GM18499 (cell line): Measurements from ENCODE around the gene CAD.
"Not testable (repeated sequence)": the region's sequence is repeated elsewhere in the genome, so short reads cannot be mapped to it uniquely, and the experiment has no call there.

Source experiments
- ATAC-seq: cut with Tn5 transposase; IDR thresholded peaks from one replicate; pipeline ENCODE4 v1.9.1; 2021; ENCODE audit warnings: moderate number of reproducible peaks; ENCODE audit not compliant: insufficient read depth, unreplicated experiment

Gene CAD

DNA sequence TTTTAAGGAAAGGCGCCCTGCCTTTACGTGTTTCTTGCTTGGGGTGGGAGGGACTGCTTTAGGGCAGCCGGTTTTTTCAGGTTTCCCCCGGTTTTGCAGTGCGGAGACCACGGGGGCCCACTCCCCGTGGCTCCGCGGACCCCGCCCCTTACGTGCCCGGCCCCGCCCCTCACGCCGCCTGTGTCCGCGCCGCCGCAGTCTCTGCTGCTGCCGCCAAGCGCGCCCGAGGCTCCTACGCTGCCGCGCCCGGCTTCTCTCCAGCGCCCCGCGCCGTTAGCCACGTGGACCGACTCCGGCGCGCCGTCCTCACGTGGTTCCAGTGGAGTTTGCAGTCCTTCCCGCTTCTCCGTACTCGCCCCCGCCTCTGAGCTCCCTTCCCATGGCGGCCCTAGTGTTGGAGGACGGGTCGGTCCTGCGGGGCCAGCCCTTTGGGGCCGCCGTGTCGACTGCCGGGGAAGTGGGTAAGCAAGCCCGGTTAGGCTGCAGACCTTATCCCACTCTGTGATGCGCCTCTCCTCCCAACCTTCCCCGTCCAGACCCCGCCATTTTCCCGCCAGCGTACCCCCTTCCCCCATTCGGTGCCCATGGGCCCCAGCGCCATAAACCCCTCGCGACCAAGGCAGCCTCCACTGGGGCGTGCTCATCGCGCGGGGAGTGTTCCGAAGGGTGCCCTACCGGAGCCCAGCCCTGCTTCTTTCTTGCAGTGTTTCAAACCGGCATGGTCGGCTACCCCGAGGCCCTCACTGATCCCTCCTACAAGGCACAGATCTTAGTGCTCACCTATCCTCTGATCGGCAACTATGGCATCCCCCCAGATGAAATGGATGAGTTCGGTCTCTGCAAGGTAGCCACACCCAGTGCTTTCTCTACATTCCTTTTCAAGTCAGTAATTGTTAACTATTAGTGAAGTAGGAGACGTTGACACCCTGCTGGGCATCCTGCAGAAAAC is at the start of gene CAD:
CAD (plus strand) TSS at position 197 of the 949 bp plus-strand sequence; CDS start at position 380, 183 bp downstream.
- no peak for ATAC-seq

DNA sequence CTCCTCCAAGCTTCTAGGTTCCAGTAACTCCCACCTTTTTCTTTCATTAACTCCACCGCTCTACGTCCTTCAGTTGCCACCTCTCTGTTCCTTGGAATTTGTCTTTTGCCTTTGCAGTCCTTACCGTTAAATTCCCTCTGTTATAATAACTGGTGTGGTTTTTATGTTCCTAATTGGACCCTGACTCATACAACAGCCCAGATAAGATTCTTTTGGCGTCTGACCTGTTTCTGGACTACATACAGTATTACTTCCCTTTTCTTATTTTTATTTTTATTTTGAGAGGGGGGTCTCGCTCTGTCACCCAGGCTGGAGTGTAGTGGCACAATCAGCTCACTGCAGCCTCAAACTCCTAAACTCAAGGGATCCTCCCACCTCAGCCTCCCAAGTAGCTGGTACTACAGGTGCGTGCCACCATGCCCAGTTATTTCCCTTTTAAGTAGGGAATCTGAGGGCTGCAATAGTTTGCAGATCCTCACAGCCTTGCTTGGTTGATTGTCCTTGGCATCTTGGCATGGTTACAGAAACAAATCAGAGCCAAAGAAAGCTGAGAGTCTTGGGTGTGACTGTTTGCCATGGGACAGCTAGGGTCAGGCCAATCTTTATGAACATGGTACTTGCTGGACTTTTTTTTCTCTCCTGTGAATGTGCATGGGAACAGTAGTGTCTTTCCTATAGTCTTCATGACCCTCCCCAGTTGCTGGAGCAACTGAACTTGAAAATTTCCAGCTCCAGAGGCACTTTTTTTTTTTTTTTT is 46.4 kb upstream of the CAD start:
- ATAC-seq, result no peak

DNA sequence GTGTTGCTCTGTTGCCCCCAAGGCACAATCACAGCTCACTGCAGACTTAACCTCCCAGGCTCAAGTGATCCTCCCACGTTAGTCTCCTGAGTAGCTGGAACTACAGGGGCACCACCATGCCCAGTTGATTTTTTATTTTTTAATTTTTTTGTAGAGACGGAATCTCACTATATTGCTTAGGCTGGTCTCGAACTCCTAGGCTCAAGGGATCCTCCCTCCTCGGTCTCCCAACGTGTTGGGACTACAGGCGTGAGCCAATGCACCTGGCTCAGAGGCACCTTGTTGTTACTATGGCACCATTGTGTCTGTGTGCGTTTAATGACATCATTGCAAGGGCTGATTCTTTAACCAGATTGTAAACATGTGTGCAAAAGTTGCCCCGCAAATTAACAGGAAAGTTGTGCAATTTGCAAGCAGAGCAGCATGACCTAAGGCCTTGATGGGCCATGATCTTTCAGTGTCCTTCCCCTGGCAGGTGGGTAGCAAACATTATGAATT is 45.8 kb upstream of the CAD start:
- no peak for ATAC-seq

DNA sequence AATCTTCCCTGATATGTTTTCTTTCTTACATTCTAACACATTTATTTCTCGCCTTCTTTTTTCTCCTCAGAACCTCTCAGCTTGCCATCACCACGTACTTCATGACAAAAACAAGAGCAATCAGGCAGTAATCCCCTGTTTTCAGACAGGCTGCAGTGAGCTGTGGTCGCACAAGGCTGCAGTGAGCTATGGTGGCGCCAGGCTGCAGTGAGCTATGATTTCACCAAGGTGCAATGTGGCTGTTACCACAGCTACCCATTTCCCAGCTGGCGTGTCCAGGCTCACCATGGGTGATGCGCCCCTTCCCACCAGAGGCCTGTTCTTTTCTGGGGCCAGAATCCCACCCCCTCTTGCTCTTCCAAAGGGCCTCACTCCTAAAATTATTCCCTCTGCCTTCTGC is 42.5 kb upstream of the CAD start:
- no peak for ATAC-seq

DNA sequence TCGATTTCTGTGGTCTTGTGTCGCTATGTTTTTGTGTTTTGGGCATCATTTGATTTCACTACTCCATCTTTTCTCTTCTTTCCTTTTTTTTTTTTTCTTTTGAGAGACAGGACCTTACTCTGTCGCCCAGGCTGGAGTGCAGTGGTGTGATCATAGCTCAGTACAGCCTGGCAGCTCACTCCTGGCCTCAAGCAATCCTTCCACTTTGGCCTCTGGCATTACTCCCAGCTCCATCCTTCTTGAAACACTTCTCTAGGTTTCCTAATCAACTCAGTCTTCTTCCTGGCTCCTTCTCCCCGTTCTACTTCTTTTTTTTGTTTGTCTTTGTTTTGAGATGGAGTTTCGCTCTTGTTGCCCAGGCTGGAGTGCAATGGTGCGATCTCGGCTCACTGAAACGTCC is 41.8 kb upstream of the CAD start:
- no peak for ATAC-seq

DNA sequence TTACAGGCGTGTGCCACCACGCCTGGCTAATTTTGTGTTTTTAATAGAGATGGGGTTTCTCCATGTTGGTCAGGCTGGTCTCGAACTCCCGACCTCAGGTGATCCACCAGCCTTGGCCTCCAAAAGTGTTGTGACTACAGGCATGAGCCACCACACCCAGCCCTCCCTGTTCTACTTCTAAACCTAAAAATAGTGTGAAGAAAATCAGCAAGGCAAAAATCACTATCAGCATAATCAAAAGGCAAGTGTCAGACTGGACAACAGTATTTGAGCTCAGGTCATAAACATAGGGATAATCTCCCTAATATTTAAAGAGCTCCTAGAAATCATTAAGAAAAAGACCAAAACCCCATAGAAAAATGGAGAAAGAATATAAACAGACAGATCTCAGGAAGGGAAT is 41.4 kb upstream of the CAD start:
- not testable (repeated sequence) for ATAC-seq

DNA sequence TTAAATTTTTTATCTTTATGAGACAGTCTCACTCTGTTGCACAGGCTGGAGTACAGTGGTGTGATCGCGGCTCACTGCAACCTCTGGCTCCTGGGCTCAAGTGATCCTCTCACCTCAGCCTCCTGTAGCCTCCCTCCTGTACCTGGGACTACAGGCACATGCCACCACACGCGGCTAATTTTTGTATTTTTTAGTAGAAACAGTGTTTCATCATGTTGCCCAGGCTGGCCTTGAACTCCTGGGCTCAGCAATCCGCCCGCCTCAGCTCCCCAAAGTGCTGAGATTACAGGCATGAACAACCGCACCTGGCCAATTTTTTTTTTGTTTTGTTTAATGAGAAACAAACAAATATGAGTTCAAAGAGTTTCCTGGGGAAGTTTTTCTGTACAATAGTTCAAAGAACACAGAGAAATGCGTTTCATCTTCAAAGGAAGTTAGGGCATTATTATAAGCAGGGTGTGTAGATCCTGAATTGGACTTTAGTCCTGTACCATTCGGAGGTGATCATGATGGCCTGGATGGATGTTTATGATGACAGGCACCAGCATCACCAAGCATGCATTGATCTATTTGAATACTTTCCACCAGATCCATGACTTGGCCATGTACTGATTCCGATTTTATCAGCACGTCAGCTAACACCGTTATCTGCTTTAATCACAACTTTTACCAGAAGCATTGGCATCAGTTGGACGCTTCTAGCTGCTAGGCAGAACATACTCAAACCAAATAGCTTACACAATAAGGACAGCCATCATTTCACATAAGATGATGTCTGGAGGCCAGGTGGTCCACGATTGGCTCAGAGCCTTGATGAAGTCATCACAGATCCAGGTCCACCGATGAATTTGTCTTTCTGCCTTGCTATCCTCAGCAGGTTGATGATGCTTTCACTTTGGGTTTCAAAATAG is 39.5 kb upstream of the CAD start:
- no peak for ATAC-seq

DNA sequence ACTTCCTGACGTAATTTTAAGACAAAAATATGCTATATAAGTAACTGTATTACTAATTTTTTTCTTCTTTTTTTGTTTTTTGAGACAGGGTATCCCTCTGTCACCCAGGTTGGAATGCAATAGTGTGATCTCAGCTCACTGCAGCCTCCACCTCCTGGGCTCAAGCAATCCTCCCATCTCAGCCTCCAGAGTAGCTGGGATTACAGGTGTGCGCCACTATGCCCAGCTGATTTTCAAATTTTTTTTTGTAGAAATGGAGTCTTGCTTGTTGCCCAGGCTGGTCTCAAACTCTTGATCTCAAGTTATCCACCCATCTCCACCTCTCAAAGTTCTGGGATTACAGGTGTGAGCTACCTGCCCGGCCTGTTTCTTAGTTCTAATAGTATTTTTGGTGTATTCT is 38.7 kb upstream of the CAD start:
- no peak for ATAC-seq

DNA sequence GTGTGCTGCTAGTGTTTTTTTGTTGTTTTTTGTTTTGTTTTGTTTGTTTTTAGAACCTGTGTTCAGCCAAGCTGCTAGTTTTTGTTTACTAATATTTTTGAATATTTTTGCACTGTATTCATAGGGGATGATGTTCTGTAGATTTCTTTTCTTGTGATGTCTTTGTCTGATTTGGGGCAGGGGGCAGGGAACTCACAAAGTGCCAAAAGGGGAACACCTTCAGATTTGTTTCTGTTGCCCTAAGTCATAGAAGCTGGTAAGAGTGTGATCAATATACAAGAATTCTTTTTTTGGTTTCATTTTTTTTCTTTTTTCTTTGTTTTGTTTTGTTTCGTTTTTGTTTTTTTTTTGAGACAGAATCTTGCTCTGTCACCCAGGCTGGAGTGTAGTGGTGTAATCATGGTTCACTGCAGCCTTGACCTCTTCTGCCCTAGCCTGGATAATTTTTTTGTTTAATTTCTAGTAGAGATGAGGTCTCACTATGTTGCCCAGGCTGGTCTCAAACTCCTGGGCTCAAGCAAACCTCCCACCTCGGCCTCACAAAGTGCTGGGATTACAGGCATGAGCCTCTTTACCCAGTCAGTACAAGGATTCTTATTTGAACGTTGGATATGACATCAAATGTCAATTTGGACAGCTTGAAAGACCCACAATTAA is 37.7 kb upstream of the CAD start:
- no peak for ATAC-seq

DNA sequence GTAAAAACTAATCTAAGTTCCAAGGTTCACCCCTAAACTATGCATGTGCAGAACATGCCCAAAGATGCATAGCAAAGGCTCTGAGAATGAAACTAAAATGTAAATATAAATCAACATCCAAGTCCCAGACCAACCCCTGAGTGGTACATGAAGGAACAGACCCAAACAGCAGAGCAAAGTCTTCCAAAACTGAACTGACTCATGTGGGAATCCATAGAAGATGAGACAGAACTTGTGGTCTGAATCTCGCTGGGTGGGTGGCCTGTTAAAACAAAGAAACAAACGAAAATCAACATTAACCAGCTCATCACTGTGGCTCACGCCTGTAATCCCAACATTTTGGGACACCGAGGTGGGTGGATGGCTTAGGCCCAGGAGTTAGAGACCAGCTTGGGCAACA is 34.8 kb upstream of the CAD start:
- ATAC-seq, result no peak

DNA sequence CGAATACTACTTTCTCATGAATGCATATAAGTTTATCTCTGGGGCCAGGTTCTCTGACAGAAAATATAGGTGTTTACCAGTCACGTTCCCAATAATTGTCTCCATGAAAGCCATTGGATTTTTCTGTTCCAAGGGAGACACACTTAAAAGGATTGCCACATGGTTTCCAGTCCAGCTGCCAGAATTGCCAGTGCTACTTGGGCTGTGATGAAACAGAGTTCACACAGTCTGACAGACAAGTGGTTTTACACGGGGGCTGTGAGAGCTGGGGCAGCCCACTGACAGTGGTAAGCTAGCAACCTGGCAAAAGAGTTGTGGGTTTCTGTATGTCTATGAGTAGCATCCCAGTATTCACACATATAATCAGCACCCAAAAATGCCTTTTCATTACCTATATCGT is 33.1 kb upstream of the CAD start:
- no peak for ATAC-seq

DNA sequence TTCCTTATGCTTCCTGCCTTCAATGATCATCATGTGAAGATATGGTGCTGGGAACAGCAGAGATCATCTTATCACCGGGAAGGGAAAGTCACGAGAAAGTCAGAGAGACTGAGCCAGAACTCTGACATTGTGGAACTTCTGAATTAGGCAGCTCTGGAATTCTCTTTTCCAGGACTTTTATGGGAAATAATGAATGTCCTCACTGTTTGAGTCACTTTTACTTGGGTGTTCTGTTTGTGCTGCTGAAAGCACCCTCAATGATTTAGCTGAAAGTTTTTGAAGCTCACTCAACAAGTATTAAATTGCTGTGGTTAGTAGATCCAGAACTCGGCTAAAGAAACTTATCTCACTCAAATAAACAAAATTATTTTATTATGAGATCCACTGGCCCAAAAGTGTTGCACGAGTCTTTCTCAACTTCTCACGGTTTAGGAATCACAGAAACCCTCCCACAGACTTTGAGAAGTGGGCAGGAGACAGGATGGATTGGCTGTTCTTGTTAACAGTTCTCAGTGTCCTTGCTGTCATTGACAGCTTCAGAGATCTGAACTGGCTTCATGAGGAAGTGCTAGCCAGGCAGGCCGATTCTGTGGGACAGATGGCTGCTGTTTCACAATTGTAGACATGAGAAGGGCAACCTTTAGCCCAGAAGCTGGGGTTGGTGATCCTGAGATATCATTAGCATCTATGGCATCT is 31.7 kb upstream of the CAD start:
- no peak for ATAC-seq

DNA sequence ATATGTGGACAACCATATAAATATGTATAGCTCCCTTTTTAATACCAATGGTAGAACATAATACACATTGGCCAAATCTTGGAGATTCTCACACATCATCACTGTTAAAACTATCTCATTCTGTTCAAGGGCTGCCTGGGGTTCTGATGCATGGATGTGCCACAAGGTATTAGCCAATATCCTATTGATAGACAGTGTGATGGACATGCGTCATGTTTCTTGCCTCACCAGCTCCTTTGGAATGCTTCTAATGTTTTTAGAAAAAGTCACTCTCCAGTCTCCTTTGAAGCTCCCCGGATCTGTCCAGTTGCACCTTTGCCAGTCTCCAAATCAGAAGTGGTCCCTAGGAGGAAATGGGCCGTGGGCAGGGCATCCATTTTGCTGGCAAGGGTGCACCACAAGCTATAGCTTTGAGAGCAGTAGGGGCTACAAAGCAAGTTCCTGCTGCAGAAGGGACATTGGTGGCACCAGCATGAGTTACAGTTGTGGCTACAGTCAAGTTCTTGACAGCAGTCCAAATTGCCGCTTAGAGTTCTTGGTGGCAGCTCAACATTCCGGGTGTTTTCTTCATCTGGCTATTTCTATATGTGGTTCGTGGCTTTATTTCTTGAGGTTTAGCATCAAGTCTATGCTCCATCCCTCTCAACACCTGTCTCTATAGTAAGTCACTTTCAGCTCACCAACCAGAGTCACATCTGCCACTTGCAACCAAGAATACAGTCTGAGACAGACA is 30.4 kb upstream of the CAD start:
- ATAC-seq, result no peak

DNA sequence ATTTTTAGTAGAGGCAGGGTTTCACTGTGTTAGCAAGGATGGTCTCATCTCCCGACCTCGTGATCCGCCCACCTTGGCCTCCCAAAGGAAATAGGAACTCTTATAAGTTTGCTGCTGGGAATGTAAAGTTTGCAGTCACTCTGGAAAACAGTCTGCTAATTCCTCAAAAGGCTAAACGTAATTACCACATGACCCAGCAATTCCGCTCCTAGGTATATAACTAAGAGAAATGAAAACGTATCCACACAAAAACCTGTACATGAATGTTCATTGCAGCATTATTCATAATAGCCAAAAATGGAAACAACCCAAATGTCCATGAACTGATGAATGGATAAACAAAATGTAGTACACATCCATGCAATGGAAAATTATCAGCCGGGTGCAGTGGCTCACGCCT is 27.2 kb upstream of the CAD start:
- ATAC-seq, result no peak

DNA sequence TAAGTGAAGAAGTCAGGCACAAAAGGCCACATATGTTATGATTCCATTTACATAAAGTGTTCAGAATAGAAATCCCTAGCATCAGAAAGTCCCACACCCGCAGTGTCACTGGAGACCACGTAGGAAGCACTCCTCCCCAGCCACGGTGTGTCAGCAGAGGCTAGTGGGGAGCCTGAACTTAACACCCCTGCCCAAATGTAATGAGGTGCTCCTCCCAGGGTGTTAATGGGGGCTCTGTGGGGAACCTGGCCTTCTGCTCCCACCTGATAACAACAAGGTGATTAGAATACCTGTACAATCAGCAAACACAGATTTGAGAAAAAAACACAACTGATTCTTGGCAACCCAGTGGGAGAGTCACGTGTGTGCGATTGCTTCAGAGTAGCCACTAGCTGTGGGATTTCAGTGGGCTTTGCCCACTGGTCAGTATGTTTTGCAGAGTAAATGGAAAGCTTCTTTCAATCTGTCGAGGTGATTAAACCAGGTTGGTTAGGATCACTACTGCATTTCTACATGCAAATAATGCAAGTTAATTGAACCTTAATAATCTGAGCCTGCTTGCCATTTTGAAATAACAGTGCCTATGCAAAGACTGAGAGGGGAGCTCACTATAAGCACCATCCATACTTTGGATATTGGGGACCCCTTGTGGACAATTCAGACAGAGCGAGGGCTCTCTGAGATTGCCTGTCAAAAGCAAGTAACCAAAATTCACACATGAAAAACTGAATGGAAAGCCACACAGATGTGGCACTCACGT is 25.9 kb upstream of the CAD start:
- no peak for ATAC-seq

DNA sequence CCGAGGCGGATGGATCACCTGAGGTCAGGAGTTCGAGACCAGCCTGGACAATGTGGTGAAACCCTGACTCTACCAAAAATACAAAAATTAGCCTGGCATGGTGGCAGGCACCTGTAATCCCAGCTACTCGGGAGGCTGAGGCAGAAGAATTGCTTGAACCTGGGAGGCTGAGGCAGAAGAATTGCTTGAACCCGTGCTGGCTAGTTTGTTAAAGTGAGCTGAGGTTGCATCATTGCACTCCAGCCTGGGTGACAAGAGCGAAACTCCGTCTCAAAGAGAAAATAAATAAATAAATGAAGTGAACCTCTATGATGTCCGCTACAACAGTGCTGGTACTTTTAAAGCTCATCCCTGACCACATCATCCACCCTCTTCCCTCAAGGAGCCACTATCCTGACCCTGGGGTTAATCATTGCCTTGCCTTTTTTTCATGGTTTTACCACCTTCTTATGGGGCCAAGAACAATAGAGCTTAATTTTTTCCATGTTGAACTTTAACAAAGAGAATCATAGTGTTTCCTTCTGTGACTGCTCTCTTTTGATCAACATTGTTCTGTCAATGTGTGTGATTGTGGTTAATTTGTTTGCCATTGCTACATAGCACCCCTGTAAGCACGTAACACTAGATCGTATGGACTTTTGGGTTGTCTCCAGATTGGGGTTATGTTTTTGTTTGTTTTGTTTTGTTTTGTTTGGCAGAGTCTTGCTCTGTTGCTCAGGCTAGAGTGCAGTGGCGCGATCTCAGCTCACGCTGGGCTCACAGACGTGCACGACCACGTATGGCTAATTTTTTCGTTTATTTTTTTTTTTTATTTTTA is 22.4 kb upstream of the CAD start:
- ATAC-seq, result no peak

DNA sequence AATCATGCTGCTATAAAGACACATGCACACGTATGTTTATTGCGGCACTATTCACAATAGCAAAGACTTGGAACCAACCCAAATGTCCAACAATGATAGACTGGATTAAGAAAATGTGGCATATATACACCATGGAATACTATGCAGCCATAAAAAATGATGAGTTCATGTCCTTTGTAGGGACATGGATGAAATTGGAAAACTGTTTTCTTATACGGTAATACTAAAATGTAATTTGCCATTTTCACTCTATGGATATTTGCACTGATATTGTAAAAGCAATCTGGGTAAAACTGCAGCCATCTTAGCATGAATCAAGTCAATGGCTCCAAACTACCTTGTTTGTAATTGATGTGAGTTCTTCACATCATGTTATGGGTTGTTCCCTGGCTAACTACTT is 21.4 kb upstream of the CAD start:
- ATAC-seq, result not testable (repeated sequence)
